LoVo (cell line): ENCODE results near the gene TAGLN2.

Experiments
- DNase-seq: peaks from one replicate; pipeline ENCODE4 v3.0.0-alpha.2; 2016; ENCODE audit warnings: low spot score

The TAGLN2 gene

DNA sequence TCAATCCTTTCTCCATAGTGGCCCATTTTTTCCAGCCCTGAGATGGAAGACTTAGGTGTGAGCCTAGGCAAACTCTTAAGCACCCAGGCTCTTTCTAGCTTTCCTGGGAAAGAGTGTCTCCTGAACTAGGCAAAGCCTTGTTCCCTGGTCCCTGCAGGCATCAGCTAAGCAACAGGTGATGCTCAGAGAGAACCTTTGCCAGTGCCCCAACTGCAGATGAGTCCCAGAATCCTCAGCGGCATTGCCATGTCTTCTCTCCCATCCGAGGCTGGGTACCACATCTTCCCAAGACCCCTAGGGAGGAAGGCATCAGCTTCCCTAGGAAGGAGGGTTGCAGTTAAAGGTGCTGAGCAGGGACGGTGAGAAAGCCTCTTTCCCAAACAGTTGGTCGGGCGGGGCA is 54.6 kb downstream of the TAGLN2 start:
- no peak for DNase-seq

- no peak for DNase-seq
These were observed 55.7 kb downstream of the TAGLN2 start for GRCh38 chr1:159869607-159870006.

- DNase-seq = peak; percentile 41
These were observed 56.1 kb downstream of the TAGLN2 start for GRCh38 chr1:159869173-159869572.

DNA sequence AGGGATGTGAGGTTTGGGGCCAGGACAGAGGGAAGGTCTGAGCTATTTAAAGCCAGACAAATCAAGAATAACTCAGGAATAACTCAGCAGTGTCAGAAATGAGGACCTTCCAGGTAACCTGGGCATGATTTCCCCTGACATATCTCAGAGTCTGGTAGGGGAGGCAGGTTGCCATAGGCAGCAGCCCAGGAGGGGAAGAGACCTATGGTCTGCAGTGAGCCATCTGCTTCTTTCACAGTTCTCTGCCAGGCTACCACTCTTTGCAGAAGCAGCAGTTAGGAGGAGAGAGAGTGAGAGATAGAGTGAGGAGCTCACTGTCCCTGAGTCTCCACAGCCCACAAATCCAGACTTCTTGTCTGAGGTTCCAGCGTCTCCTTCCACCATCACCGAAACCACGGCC is 56.5 kb downstream of the TAGLN2 start:
- no peak for DNase-seq
